Coronary artery (tissue), 2 donors: Measurements from ENCODE around the gene PARP16.
A peak's percentile ranks its signal among the peaks of the same experiment; 100 is the strongest.

Experiments used
- DNase-seq: peaks from one replicate; pipeline ENCODE4 v3.0.0-alpha.2; 2017; ENCODE audit warnings: low spot score
- H3K27ac ChIP-seq, 2 donors: fragments of 200-600 bp; sonication (generic); one replicate each; pipeline ENCODE4 v1.5.1; 2016 to 2019
- H3K4me3 ChIP-seq: fragments of 200-600 bp; sonication (generic); 2 replicates; pipeline ENCODE4 v1.5.1; 2016; ENCODE audit warnings: mild to moderate bottlenecking, moderate library complexity
- CTCF ChIP-seq: fragments of 200-600 bp; sonication (generic); IDR thresholded peaks from one replicate; pipeline ENCODE4 v1.5.1; 2019; ENCODE audit warnings: antibody characterized with exemption

Gene PARP16

DNA sequence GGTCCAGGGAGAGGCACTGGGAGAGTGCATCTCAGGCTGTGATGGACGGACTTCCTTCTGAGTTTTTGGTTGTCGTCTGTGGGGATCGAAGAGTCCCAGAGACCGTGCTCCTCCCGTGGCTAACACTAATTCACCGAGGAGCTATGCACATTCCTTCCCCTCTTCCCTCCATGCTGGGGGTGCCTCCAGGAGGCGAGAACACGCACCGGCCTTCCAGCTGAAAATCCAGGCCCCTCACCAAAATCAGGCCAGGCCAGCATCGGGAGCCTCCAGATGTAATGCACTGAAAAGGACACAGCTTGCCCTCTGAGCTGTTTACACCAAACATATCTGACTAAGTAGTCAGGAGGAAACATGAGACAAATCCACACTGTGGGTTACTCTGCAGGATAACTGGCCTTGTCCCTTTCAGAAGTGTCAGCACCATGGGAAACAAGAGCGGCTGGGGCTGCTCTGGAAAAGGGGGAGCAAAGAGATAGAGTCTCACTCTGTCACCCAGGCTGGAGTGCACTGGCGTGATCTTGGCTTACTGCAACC lies 23.3 kb upstream of the PARP16 start:
- DNase-seq = no peak
- TF ChIP-seq CTCF = no peak
- Histone ChIP-seq H3K27ac (no peak overlapping the region), H3K4me3 (no peak overlapping the region)

DNA sequence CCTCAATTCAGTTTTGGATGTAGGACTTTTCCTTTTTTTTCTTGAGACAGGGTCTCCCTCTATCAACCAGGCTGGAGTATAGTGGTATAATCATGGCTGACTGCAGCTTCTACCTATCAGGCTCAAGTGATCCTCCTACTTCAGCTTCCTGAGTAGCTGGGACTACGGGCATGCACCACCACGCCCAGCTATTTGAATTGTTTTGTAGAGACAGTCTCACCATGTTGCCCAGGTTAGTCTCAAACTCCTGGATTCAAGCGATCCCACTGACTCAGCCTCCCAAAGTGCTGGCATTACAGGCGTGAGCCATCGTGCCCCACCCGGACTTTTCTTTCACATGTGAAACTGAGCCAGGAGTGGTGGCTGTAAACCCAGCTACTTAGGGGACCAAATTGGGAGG lies 21.3 kb upstream of the PARP16 start:
- H3K4me3 ChIP-seq = no peak overlapping the region
- no peak overlapping the region for H3K27ac ChIP-seq
- no peak for DNase-seq
- no peak for TF ChIP-seq CTCF

DNA sequence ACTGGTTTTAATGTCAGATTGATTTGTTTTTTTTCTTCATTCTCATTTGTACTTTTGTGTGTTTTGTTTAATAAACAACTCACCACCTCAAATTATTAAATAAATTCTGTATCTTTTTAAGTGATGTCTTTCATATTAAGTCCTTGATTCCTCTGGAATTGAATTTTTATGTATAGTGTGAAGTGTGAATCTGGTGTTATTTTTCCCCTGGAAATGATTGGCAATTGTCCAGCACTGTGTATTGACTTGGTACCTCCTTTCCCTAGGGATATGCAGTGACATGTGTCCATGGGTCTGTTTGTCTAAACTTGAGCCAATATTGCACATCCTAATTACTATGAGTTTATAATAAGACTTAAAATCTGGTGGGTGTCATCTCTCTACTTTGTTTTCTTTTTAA lies 19.9 kb upstream of the PARP16 start:
- H3K27ac ChIP-seq = no peak overlapping the region
- TF ChIP-seq CTCF = no peak
- DNase-seq = no peak

GRCh38 chr15:65305776-65306175 lies 19.1 kb upstream of the PARP16 start:
- Histone ChIP-seq H3K4me3 (no peak overlapping the region), H3K27ac (no peak overlapping the region)
- TF ChIP-seq CTCF = no peak

More for the DNA sequence above, 19.9 kb upstream of the PARP16 start:
- no peak overlapping the region for H3K4me3 ChIP-seq

DNA sequence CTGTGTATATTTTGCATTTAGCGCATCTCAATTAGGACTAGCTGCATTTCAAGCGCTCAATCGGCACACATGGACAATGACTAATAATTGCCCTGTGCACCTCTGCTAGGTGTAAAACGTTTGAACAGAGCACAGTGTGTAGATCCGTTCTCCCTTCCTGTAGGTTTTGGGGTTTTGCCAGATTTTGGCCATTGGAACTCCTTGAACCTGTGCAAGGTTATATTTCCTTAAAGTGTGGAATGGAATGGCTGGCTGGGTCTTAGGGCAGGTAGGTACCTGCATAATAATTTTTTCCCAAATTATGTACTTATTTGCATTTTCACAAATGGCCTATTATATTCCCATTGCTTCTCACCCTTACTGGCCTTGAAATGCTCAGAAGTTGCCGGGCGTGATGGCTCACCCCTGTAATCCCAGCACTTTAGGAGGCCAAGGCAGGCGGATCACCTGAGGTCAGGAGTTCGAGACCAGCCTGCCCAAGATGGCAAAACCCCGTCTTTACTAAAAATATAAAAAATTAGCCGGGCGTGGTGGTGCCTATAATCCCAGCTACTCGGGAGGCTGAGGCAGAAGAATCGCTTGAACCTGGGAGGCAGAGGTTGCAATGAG lies 18.6 kb upstream of the PARP16 start:
- Histone ChIP-seq H3K27ac (peak overlapping the region; percentile 80 to 94), H3K4me3 (peak overlapping the region; percentile 77)
- TF ChIP-seq CTCF = no peak
- no peak for DNase-seq

More at GRCh38 chr15:65305776-65306175, 19.1 kb upstream of the PARP16 start:
- no peak for DNase-seq

GRCh38 chr15:65304381-65305149 lies 17.9 kb upstream of the PARP16 start, which contains the start of gene RNU5B-1:
RNU5B-1 (plus strand) TSS chr15:65304677.
- TF ChIP-seq CTCF = peak; percentile 65
- DNase-seq = no peak
- H3K4me3 ChIP-seq = peak within 1 kb of the TSS; percentile 77

More at GRCh38 chr15:65304381-65305149, 17.9 kb upstream of the PARP16 start, which contains the start of gene RNU5B-1:
- H3K27ac ChIP-seq = peak within 1 kb of the TSS; percentile 80 to 94
